NT2/D1 (cell line): ENCODE results near the gene TRMT6.

ENCODE experiments used
- SUZ12 ChIP-seq: IDR thresholded peaks from 2 replicates; pipeline ENCODE4 v1.6.1; 2011; ENCODE audit not compliant: insufficient read length, insufficient read depth; ENCODE audit errors: extremely low read depth
- YY1 ChIP-seq: IDR thresholded peaks from 2 replicates; pipeline ENCODE4 v1.6.1; 2011; ENCODE audit not compliant: insufficient read length, insufficient read depth
- ZNF274 ChIP-seq: IDR thresholded peaks from 2 replicates; pipeline ENCODE4 v1.6.1; 2011; ENCODE audit warnings: mild to moderate bottlenecking, low read depth, low read length

- TF ChIP-seq ZNF274 (no peak), YY1 (no peak), SUZ12 (no peak)
Observed at GRCh38 chr20:5927749-5928462, 22.4 kb downstream of the TRMT6 start.
